SIG-M5 treated with dmso at 0.1 percent for 504 hours (cell line): ENCODE results near the gene FICD.
A peak's percentile ranks its signal among the peaks of the same experiment; 100 is the strongest.

Source experiments
- DNase-seq: peaks from one replicate; lab custom pipeline; 2025; ENCODE audit not compliant: unreplicated experiment; lab: John Stamatoyannopoulos, UW

The FICD gene

DNA sequence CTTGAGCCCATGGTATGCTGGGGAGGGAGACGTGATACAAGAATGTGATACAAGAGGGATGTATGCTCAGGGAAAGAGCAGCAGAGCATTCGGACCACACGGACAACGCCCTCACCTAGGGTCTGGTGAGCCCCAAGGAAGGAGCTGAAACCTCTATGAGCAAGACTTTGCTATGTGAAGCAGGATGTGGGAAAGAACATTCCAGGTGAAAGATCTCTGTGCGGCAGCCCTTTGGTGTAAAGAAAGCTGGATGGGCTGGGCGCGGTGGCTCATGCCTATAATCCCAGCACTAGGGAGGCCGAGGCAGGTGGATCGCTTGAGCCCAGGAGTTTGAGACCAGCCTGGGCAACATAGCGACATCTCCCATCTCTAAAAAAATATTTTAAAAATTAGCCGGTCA is 16.9 kb upstream of the FICD start:
- DNase-seq: no peak

DNA sequence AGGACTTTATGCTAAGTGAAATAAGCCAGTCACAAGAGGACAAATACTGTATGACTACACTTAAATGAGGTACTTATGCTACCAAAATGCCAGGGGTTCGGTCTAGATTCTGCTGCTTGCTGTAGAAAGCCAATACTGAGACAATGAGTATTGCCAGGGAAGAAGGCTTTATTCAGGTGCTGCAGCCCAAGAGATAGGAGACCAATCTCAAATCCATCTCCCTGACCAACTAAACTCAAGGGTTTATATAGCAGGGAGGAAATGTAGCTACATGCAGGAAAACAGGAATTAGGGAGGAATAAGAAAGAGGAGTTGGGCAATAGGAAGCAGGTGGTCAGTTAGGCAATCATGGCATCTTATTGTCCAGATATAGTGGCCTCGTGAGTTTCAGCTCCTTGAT is 12.2 kb upstream of the FICD start:
- no peak for DNase-seq

DNA sequence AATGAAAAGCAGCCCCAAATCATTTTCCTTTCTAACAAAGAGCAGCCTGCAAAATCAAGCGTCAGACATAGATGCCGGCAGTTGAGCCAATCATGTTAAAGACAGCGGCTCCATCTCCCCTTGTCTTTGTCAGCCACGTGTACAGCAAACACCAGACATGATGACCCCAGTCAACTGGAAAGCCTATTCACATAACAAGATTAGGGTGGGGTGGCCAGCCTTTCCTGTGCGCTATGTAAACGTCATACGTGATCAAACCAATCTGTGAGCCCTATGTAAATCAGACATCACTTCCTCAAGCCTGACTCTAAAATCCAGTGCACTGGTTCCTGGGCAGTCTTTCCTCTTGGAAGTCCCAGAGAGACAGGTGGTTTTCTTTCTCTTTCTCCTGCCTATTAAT is 9.9 kb upstream of the FICD start:
- no peak for DNase-seq

DNA sequence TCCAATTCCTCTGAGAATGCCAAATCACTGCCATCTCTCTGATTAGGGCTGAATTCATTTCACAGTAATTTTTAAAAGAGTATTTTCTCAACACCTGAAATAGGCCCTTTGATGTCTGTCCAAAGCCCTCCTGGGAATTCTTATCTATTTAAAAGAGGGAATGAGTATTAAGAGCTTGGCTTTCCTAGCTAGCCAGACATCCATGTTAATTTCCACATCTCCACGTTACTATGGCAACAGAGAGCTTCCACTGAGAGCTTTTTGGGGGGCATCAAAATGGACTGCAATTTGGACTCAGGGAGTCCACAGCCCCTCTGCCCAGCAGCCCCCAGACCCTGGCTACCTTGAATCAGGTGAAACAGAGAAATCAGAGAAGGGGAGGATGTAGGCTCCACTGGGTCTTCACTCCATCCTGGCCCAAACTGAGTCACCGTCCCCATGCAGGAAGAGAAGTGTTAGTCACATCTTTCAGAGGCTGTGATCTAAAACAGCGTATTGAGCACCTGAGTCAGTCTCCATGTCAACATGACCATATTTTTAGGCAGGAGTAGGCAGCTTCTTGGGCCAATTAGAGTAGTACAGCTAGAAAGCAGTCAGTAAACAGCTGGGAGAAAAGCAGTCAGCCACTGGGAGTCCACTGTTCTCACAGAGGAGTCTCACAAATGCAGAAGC is 7.0 kb upstream of the FICD start:
- DNase-seq: no peak

DNA sequence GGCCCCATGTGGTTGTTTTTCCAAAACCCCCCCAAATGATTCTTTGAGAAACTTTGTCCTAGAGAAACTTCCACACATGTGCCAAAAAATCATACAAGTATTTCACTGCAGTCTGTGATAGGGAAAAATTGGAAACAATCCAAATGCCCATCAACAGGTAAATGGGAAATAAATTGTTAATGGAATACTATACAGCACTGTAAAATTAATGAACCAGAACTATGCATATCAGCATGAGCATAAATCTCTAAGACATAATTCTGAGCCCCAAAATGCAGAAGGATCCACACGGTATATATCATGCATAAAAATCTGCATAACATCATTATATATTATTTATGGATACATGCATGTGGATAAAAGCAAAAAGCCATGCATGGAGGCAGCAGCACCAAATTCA is 5.3 kb upstream of the FICD start:
- DNase-seq: no peak

DNA sequence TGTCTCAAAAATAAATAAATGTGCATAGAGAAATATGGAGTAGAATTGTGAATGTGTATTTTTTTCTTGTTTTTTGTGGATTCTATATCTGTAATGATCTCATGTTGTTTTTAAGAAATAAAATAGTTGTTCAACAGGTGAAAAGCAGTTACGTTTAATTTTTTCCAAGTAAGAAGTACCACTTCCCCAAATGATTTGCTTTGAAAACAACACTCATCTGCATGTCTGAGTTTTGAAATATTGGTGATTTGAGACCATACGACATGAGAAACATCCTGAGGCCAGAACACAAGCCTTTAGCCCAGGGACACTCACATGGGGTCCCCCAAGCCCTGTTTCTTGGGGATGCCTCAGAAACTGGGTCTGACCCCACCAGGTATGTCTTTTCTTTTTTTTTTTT is 4.2 kb upstream of the FICD start:
- DNase-seq: no peak

DNA sequence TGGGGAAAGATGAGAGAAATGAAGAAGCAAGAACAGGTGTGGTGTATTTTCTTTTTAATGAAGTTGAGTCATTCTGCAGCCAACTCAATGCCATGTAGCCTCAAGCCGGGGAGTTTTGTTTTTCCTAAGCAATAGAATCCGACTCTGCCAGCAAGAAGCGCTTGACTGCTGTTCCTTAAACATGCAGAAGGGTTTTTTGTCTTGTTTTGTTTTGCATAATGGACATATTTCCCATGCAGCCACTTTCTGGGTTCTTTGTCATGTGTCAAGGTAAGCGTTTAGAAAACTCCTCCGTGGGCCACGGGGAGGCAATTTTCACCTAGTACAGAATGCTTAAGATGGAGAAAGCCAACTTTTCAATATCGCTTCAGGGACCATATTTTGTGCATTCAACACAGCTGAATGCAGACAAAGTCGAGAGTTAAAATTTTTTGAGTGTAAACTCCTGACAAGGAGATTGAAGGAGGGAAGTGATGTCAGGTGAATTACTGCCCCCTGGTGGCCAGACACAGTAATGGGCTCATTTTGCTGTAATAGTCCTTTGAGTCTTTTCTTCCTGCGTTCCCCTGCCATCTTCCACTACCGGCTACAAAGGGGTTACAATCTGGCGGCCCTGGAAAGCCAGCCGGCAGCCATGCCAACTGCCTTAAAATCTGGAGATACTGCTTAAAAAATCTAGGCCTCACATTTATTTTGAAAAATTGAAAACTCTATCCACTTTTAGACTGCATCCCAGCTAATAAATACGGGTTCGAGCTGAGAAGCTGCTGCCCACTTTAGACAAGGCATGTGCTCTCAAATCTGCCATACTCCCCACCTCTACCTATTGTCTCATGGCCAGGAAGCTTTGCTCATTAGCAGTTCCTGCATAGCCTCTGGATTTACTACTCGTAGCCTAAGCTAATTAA is 3.2 kb upstream of the FICD start:
- peak; percentile 69 for DNase-seq

DNA sequence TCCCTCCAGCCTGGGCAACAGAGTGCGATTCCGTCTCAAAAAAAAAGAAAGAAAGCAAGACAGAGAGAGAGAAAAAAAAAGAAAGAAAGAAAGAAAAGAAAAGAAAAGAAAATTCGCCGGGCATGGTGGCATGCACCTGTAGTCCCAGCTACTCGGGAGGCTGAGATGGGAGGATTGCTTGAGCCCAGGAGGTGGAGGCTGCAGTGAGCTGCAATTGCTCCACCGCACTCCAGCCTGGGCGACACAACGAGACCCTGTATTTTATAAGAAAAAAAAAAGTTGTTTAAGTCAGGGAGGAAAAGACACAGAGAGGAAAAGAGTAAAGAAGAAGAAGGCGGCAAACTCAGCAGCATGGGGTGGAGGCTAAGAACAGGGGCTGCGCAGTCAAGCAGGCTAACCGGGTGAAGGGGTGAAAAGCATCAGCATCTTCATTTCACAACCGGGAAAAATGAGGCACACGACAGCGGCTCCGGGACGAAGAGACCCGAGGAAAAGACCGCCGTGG is 557 bp upstream of the FICD start:
- DNase-seq: no peak

DNA sequence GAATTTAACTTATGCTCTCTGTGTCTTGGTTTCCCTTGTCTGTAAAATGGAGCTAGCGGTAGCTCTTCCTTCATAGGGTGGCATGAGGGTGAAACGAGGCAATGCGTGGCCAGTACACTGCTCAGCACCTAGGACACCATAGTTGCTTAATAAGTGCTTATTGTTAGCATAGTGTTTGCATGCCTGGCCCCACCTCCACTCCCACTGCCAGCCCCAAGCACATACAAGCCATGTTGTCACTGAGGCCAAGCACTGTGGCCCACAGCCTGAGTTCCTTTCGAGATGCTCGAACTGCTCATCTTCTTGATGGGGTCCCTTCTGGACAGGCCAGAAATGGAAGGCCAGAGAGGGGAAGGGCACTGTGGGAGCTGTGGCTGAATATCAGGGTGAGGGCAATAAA is 839 bp downstream of the FICD start:
- DNase-seq: peak; percentile 16

DNA sequence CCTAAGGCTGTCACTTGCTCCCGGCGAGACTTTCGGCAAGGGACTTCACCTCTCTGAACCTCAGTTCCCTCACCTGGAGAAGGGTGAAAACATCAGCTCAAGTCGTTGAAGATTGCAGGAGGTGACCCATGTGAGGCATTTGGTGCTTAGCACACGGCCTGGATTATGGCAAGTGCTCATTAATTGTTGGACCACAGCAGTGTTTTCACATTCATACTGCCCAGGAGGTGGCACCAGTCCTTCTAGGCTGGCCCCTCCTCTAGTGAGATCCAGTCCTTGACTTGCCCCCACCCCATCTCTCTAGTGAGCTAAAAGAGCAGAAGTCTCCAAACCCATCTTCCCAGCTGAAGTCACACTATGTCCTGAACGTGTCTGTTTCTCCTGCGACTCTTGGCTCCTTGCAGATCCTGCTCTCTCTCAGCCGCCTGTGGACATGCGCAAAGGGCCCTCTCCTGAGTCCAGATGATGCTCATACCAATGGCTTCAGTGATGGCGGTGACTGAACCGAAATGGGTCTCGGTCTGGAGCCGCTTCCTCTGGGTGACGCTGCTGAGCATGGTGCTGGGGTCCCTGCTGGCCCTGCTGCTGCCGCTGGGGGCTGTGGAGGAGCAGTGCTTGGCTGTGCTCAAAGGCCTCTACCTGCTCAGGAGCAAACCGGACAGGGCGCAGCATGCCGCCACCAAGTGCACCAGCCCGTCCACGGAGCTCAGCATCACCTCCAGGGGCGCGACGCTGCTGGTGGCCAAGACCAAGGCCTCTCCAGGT is 1.6 kb downstream of the FICD start:
- DNase-seq: no peak

DNA sequence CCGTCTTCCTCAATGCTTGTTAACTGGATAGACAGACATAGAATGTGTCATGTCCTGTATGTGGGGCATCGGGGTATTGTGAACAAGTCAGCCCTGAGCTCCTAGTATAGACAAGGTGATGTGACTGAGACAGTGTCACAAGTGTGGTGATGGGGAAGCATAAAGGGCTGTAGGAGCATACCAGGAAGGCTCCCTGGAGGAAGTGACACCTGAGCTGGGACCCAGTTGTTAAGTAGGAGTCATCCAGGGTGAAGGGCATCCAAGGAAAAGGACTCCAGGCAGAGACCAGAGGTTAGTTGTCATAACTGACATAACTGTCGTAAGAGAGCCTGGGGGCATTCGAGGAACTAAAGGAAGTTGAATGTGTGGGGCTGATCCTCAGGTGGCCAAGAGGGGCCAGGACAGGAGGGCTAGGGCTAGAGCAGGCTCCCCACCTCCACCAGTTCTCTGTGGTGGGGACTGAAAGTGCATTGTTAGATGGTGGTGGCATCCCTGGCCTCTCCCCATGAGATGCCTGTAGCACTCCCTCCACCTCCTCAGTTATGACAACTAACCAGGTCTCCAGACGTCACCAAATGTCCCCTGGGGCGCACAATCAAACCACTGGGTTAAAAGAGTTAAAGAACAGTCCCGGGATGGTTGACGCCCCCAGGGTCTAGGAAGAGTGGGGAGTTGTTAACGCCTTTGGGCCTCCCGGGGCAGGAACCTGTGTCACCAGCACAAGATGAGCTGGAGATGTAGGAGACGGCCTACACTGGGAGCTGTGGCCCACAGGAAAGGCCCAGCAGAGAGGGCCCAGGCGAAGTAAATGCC is 2.4 kb downstream of the FICD start:
- no peak for DNase-seq

DNA sequence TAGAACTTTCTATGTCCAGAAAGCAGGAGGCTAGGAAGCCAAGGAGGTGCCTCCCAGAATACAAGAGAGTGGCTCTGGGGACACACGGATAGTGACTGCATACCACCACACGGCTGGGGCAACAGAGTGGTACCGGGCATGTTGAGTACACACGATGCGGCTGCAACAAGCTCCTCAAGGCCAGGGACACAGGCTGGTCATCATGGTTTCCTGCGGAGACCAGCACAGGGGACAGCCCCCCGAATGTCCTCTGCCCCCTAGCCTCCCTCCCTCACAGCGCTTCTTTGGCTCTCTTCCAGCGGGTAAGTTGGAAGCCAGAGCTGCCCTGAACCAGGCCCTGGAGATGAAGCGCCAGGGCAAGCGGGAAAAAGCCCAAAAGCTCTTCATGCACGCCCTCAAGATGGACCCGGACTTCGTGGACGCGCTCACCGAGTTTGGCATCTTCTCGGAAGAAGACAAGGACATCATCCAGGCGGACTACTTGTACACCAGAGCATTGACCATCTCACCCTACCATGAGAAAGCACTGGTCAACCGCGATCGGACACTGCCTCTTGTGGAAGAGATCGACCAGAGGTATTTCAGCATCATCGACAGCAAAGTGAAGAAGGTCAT is 3.1 kb downstream of the FICD start:
- no peak for DNase-seq

DNA sequence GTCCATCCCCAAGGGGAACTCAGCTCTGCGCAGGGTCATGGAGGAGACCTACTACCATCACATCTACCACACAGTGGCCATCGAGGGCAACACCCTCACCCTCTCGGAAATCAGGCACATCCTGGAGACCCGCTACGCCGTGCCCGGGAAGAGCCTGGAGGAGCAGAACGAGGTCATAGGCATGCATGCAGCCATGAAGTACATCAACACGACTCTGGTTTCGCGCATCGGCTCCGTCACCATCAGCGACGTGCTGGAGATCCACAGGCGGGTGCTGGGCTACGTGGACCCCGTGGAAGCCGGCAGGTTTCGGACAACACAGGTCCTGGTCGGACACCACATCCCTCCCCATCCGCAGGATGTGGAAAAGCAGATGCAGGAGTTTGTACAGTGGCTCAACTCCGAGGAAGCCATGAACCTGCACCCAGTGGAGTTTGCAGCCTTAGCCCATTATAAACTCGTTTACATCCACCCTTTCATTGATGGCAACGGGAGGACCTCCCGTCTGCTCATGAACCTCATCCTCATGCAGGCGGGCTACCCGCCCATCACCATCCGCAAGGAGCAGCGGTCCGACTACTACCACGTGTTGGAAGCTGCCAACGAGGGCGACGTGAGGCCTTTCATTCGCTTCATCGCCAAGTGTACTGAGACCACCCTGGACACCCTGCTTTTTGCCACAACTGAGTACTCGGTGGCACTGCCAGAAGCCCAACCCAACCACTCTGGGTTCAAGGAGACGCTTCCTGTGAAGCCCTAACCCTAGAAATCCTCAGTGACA is 3.8 kb downstream of the FICD start:
- no peak for DNase-seq

DNA sequence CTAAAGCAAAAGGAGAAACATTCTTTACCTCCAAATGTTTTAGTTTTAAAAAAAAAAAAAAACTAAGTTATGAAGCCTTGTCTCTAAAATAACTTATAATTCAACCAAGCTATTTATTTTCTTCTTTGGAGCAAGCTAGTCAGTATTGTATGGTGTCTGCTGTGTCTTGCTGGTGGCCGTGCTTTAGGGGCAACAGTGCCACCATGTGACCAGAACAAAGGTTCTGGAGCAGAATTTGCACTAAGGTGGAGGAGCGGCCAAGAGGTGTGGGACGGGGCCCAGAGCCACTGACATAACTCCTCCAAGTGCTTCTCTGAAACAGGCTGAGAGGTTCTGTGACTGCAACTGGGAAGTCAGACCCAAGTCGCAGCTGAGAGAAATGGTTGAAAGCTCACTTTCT is 4.5 kb downstream of the FICD start:
- no peak for DNase-seq

DNA sequence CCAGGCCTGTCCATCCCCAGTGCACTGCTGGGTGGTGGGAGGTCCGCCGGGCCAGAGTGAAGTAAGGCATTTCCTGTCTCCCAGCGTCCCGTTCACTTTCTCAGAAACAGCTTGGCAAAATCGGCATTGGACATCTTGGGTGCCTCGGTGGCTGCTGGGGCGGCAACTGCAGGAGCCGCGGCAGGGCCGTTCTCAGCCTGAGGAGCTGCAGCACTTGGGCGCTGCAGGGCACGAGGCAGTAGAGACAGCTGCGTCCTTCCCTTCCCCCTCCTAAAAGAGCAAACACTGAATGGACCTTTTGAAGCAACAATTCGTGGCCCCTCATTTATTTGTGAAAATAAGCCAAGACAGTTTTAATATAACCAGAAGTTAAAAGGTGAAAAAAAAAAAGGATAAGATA is 8.3 kb downstream of the FICD start:
- DNase-seq: no peak

DNA sequence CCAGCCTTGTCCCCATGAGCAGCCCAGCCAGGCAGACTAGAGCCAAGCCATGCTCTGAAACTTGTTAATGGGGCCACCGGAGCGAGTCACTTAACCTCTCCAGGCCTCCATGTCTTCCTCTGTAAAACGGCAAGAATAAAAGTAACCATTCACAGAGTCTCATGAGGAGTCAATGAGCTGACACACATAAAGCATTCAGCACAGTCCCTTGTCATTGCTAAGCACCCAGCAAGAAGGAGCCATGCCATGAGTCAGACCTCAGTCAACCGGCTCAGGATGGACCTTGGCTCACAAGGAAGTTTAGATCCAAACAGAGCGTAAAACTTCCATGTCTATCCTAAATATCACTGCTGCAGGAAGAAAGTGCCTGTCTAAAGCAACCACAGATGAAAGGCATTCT is 10.6 kb downstream of the FICD start:
- DNase-seq: no peak

DNA sequence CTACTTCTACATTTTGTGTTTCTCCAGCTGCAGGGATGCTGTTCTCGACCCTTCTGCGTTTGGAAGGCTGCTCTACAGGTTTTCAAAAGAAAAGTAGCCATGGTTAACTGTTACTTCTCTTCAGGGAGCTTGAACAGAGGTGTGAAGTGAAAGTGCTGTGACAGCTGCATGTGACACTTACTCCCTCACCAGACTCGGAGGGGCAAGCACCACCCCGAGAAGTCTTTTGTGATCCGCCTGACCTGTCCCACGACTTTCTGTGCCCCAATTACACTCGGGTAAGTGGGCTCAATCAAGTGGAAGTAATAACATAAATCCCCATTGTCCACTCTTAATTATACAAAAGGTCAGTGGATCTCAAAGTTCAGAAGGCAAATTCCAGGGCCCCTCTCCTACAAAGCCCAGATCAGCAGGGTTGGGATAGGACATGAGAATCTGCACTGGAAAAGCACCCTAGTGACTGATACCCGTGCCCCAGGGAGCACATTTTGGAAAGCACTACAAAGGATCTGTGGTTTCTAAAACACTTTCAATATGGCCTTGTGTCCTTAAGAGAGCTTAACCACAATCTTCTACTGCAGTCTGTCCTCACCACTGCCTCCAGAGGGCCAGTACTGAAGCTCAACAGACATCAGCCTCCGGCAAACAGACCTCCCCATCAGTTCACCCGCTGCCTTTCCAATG is 11.5 kb downstream of the FICD start:
- no peak for DNase-seq

DNA sequence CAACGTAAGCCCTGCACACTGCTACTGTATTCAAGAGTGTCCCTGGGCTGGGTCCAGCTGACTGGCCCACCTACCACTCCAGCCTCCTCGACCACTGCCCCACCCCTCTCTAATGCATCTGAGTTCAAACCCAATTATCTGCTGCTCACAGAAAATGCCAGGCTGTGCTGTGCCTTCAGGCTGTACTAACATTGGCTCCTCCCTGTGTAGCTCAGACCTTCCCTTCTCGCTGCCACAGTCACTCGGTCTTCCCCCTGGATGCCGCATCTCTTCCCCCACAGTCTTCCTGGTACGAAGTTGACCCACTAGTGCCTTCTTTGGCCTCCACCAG is 12.1 kb downstream of the FICD start:
- no peak for DNase-seq

DNA sequence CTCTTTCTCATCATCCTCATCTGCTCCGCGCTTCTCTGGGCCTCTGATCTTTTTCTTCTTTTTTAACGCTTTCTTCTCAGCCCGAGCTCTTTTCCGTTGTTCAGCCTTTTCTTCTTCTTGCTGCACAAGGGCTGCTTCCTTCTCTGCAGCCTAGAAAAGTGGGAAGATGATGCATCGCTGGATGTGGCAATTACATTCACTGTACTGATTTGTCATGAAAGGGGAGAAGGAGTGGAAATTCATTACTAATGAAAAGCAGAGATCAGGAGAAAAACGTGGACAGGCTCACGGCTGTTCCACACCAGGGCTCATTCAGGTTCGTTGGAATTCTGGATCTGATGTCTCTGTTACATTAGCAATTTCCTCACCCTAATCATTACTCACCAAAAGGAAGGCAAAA is 15.1 kb downstream of the FICD start:
- no peak for DNase-seq
